Esophagus muscularis mucosa (tissue), 4 donors: Measurements from ENCODE around the gene PSME3IP1. TPM values are rescaled to one million over a fixed set of nuclear protein-coding genes. Genes with fewer than 3 reads are reported as not detected.
"Not testable (repeated sequence)": the region's sequence is repeated elsewhere in the genome, so short reads cannot be mapped to it uniquely, and the experiment has no call there.

ENCODE experiments used
- DNase-seq: peaks from one replicate; pipeline ENCODE4 v3.0.0-alpha.2; 2017; ENCODE audit errors: extremely low spot score
- H3K27ac ChIP-seq, 4 donors: fragments of 200-600 bp; sonication (generic); replicated peaks in 1 of 4; 1 replicate in 3 of 4; 2 replicates in 1 of 4; pipeline ENCODE4 v1.5.1; 2016 to 2019; ENCODE audit warnings: mild to moderate bottlenecking in 1 of 4
- H3K27me3 ChIP-seq, 4 donors: fragments of 200-600 bp; sonication (generic); one replicate each; pipeline versions ENCODE4 v1.5.1 to v1.6.0; 2016 to 2019
- H3K36me3 ChIP-seq, 4 donors: fragments of 200-600 bp; sonication (generic); one replicate each; pipeline ENCODE4 v1.5.1; 2016 to 2019
- H3K4me1 ChIP-seq, 4 donors: fragments of 200-600 bp; sonication (generic); one replicate each; pipeline ENCODE4 v1.5.1; 2016 to 2019
- H3K4me3 ChIP-seq, 4 donors: fragments of 200-600 bp; sonication (generic); 1 replicate in 2 of 4; 2 replicates in 2 of 4; pipeline ENCODE4 v1.5.1; 2016 to 2019; ENCODE audit warnings: mild to moderate bottlenecking in 4 of 4, moderate library complexity in 1 of 4
- H3K9me3 ChIP-seq, 4 donors: fragments of 200-600 bp; sonication (generic); 1 replicate in 3 of 4; 2 replicates in 1 of 4; pipeline ENCODE4 v1.5.1; 2016 to 2019
- CTCF ChIP-seq, 3 experiments: fragments of 200-600 bp in 2 of 3; fragments of 450-650 bp in 1 of 3; sonication (generic) in 2 of 3; IDR thresholded peaks; one replicate each; pipeline ENCODE4 v1.5.1; 2017 to 2019; ENCODE audit warnings: antibody characterized with exemption in 3 of 3, mild to moderate bottlenecking in 2 of 3, moderate library complexity in 1 of 3
- EP300 ChIP-seq: sonication (generic); formaldehyde crosslinking; IDR thresholded peaks from one replicate; pipeline ENCODE4 v1.6.1; 2017; ENCODE audit warnings: antibody characterized with exemption
- POLR2A ChIP-seq: fragments of 450-650 bp; IDR thresholded peaks from one replicate; pipeline ENCODE4 v1.6.1; 2017; ENCODE audit warnings: antibody characterized with exemption, moderate library complexity, mild to moderate bottlenecking, low read depth
- POLR2AphosphoS5 ChIP-seq, 2 donors: sonication (generic); formaldehyde crosslinking; IDR thresholded peaks; one replicate each; pipeline ENCODE4 v1.6.1; 2017; ENCODE audit warnings: antibody characterized with exemption in 2 of 2
- WGBS: methylation state at CpG from one replicate; pipeline ENCODE4 v1.1.5; 2018; 5-methylcytosine and 5-hydroxymethylcytosine counted together
- intact Hi-C: fragments of 100-400 bp; cut with DNase I; formaldehyde crosslinking; loops from one replicate; pipeline ENCODE4 v1.15.1; 2023
- total RNA-seq, 4 donors: library from RNA; depleted of rRNA; stranded (reverse); fragments of >200 nt; gene quantifications; one replicate each; pipeline versions ENCODE4 v1.1.0 to v1.2.1, GENCODE V29; 2016

The PSME3IP1 gene
- total RNA-seq, 4 donors from 2014 or later, result 47.8 to 60.7 (median 57.5) TPM

- peaks cover 3 to 31% (median 15%) of the 10 kb centered on the region in 4 donors for H3K36me3 ChIP-seq
- H3K27ac ChIP-seq, result no peak overlapping the region
- DNase-seq, result no peak
- WGBS, result 85% methylated on average over 2 of the region's 2 CpGs
- no peak for TF ChIP-seq EP300
- no peak for TF ChIP-seq POLR2AphosphoS5 (IDR thresholded peaks at IDR 0.05)
- no peak for TF ChIP-seq CTCF (IDR thresholded peaks at IDR 0.05)
- TF ChIP-seq POLR2A, result no peak
- H3K27me3 ChIP-seq, result no peaks in the 10 kb centered on the region
- no peak overlapping the region for H3K4me3 ChIP-seq
- intact Hi-C loops, result no loop called here
- peaks cover 19 to 43% (median 37%) of the 10 kb centered on the region in 4 donors for H3K4me1 ChIP-seq
- no peaks in the 10 kb centered on the region for H3K9me3 ChIP-seq
These were observed 74.4 kb downstream of the PSME3IP1 start for GRCh38 chr16:57111420-57111819.

- no peaks in the 10 kb centered on the region for H3K9me3 ChIP-seq
- WGBS, result 94% methylated on average over 4 of the region's 4 CpGs
- intact Hi-C loops, result no loop called here
- no peak overlapping the region for H3K27ac ChIP-seq
- TF ChIP-seq POLR2AphosphoS5 (IDR thresholded peaks at IDR 0.05) (no peak), POLR2A (no peak), CTCF (IDR thresholded peaks at IDR 0.05) (no peak), EP300 (no peak)
- H3K4me1 ChIP-seq, result peaks cover 22 to 43% (median 37%) of the 10 kb centered on the region in 4 donors
- peaks cover 3 to 26% (median 15%) of the 10 kb centered on the region in 4 donors for H3K36me3 ChIP-seq
- DNase-seq, result no peak
- H3K4me3 ChIP-seq, result no peak overlapping the region
- H3K27me3 ChIP-seq, result no peaks in the 10 kb centered on the region
These were observed 74.9 kb downstream of the PSME3IP1 start for GRCh38 chr16:57110937-57111336.

- H3K9me3 ChIP-seq, intact Hi-C loops, DNase-seq, H3K4me3 ChIP-seq, H3K27me3 ChIP-seq, H3K27ac ChIP-seq: not testable (repeated sequence)
- Histone ChIP-seq H3K4me1 (peaks cover 17 to 44% (median 31%) of the 10 kb centered on the region in 4 donors), H3K36me3 (peaks cover 3 to 16% (median 14%) of the 10 kb centered on the region in 4 donors)
- 86% methylated on average over 10 of the region's 10 CpGs for WGBS
These were observed 76.4 kb downstream of the PSME3IP1 start for GRCh38 chr16:57109259-57110105.

- Histone ChIP-seq H3K36me3 (peaks cover 0 to 6% (median 4%) of the 10 kb centered on the region in 4 donors), H3K27me3 (no peaks in the 10 kb centered on the region), H3K4me1 (peaks cover 17 to 47% (median 29%) of the 10 kb centered on the region in 4 donors), H3K4me3 (no peak overlapping the region), H3K9me3 (no peaks in the 10 kb centered on the region), H3K27ac (no peak overlapping the region)
- TF ChIP-seq POLR2AphosphoS5 (IDR thresholded peaks at IDR 0.05), result no peak
- no peak for TF ChIP-seq EP300
- TF ChIP-seq CTCF (IDR thresholded peaks at IDR 0.05), result no peak
- no peak for TF ChIP-seq POLR2A
- DNase-seq, result no peak
- intact Hi-C loops, result no loop called here
- 91% methylated on average over 1 of the region's 1 CpG for WGBS
These were observed 77.4 kb downstream of the PSME3IP1 start for GRCh38 chr16:57108432-57108831.

- 81% methylated on average over 7 of the region's 9 CpGs for WGBS
- TF ChIP-seq CTCF (IDR thresholded peaks at IDR 0.05) (no peak), POLR2A (no peak), EP300 (no peak), POLR2AphosphoS5 (IDR thresholded peaks at IDR 0.05) (no peak)
- H3K27ac ChIP-seq, result no peak overlapping the region
- no peaks in the 10 kb centered on the region for H3K27me3 ChIP-seq
- intact Hi-C loops, result no loop called here
- DNase-seq, result no peak
- no peaks in the 10 kb centered on the region for H3K36me3 ChIP-seq
- H3K4me1 ChIP-seq, result peaks cover 12 to 43% (median 20%) of the 10 kb centered on the region in 4 donors
- H3K4me3 ChIP-seq, result no peak overlapping the region
- no peaks in the 10 kb centered on the region for H3K9me3 ChIP-seq
These were observed 78.4 kb downstream of the PSME3IP1 start for GRCh38 chr16:57107321-57107922.
